Osteocyte (in vitro differentiated cells): ENCODE results near the gene PRRG4. TPM values are rescaled to one million over a fixed set of nuclear protein-coding genes. Genes with fewer than 3 reads are reported as not detected.

Source experiments
- DNase-seq: peaks from one replicate; pipeline ENCODE4 v3.0.0; 2021; ENCODE audit warnings: mixed read lengths; ENCODE audit not compliant: unreplicated experiment; ENCODE audit errors: extremely low spot score
- H3K27ac Mint-ChIP-seq: one replicate; pipeline ENCODE4 v1.8.0; 2021; ENCODE audit warnings: mild to moderate bottlenecking, mixed read lengths; ENCODE audit not compliant: unreplicated experiment
- H3K27me3 Mint-ChIP-seq: one replicate; pipeline ENCODE4 v1.8.0; 2021; ENCODE audit warnings: mixed read lengths; ENCODE audit not compliant: unreplicated experiment
- H3K36me3 Mint-ChIP-seq: one replicate; pipeline ENCODE4 v1.8.0; 2021; ENCODE audit warnings: mixed read lengths; ENCODE audit not compliant: unreplicated experiment
- H3K4me1 Mint-ChIP-seq: one replicate; pipeline ENCODE4 v1.8.0; 2021; ENCODE audit warnings: mixed read lengths; ENCODE audit not compliant: unreplicated experiment
- H3K4me3 Mint-ChIP-seq: one replicate; pipeline ENCODE4 v1.8.0; 2021; ENCODE audit warnings: mild to moderate bottlenecking, moderate library complexity, mixed read lengths; ENCODE audit not compliant: unreplicated experiment
- H3K9me3 Mint-ChIP-seq: one replicate; pipeline ENCODE4 v1.8.0; 2021; ENCODE audit warnings: mixed read lengths; ENCODE audit not compliant: unreplicated experiment
- CTCF ChIP-seq: fragments of 200-600 bp; sonication (generic); IDR thresholded peaks from 2 replicates; pipeline ENCODE4 v1.5.0; 2021; ENCODE audit warnings: antibody characterized with exemption, mild to moderate bottlenecking, moderate library complexity
- total RNA-seq: library from RNA; stranded (reverse); gene quantifications from 2 replicates; pipeline ENCODE4 v1.2.1, GENCODE V29; 2021

Gene PRRG4
- total RNA-seq, 1 donor from 2014 or later = not detected

DNA sequence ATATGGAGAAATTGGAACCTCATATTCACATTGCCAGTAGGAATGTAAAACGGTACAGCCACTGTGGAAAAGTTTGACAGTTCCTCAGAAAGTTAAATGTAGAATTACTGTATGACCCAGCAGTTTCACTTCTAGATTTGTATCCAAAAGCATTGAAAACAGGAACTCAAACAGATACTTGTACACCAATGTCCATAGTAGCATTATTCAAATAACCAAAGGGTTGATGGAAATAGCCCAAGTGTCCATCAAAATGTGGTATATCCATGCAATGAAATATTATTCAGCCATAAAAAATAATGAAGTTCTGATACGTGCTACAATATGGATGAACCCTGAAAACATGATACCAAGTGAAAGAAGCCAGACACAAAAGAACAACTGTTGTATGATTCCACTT is 17.8 kb downstream of the PRRG4 start:
- DNase-seq = no peak
- no peaks in the 10 kb centered on the region for H3K9me3 Mint-ChIP-seq
- no peak overlapping the region for H3K4me3 Mint-ChIP-seq
- no peak for TF ChIP-seq CTCF
- no peaks in the 10 kb centered on the region for H3K4me1 Mint-ChIP-seq
- H3K27ac Mint-ChIP-seq = no peak overlapping the region
- peaks cover 36% of the 10 kb centered on the region for H3K27me3 Mint-ChIP-seq
- no peaks in the 10 kb centered on the region for H3K36me3 Mint-ChIP-seq

DNA sequence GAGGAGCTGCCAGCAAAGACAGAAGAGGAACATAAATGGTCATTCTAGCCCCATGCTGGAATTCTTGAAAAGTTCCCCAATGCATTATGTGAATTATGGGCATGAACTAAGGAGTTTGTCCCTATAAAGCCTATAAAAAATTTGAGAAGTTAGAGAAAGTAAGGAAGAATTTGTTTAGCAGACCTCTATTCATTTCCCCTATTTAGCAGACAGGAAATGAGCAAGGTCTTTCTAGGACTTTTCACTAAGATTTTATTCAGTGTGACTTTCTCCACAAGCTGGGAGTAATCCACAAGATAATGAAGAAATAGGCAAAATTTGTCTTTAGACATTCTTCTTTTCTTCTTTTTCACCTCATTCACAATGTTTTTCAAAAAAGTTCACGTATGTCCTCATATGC is 20.0 kb downstream of the PRRG4 start:
- H3K4me3 Mint-ChIP-seq = no peak overlapping the region
- no peaks in the 10 kb centered on the region for H3K9me3 Mint-ChIP-seq
- no peaks in the 10 kb centered on the region for H3K36me3 Mint-ChIP-seq
- H3K4me1 Mint-ChIP-seq = no peaks in the 10 kb centered on the region
- TF ChIP-seq CTCF = no peak
- no peak overlapping the region for H3K27ac Mint-ChIP-seq
- DNase-seq = no peak
- H3K27me3 Mint-ChIP-seq = peaks cover 41% of the 10 kb centered on the region

- DNase-seq = no peak
- Mint-ChIP-seq H3K27ac (no peak overlapping the region), H3K9me3 (no peaks in the 10 kb centered on the region), H3K4me3 (no peak overlapping the region), H3K4me1 (no peaks in the 10 kb centered on the region), H3K27me3 (peaks cover 51% of the 10 kb centered on the region), H3K36me3 (no peaks in the 10 kb centered on the region)
- no peak for TF ChIP-seq CTCF
Measured at GRCh38 chr11:32851251-32851650, 21.5 kb downstream of the PRRG4 start.

GRCh38 chr11:32852207-32852606 is 22.5 kb downstream of the PRRG4 start:
- no peak for DNase-seq
- H3K9me3 Mint-ChIP-seq = no peaks in the 10 kb centered on the region
- no peak overlapping the region for H3K27ac Mint-ChIP-seq
- peaks cover 51% of the 10 kb centered on the region for H3K27me3 Mint-ChIP-seq
- no peaks in the 10 kb centered on the region for H3K36me3 Mint-ChIP-seq
- H3K4me3 Mint-ChIP-seq = no peak overlapping the region
- no peak for TF ChIP-seq CTCF
- no peaks in the 10 kb centered on the region for H3K4me1 Mint-ChIP-seq

DNA sequence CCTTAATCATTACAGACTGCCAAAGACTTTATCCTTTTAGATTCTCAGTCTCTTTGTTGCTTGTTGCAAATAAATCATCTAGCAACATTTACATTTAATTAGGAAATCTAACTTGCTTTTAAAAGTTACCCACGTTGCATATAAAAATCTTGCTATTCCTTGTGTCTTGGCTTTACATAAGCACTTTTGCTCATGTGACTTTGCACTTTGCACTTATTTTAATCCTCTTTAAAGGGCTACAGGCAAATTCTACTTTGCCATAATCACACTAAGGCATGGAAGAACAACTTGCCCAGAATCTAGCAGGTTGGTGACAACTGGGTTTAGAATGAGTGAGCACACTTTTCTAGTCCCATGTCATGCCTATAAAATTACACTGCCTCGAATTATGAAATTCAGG is 25.9 kb downstream of the PRRG4 start:
- H3K4me3 Mint-ChIP-seq = no peak overlapping the region
- TF ChIP-seq CTCF = no peak
- DNase-seq = no peak
- H3K9me3 Mint-ChIP-seq = no peaks in the 10 kb centered on the region
- no peaks in the 10 kb centered on the region for H3K36me3 Mint-ChIP-seq
- H3K4me1 Mint-ChIP-seq = no peaks in the 10 kb centered on the region
- peaks cover 54% of the 10 kb centered on the region for H3K27me3 Mint-ChIP-seq
- H3K27ac Mint-ChIP-seq = no peak overlapping the region
